Suppressor macrophage (primary cell): Measurements from ENCODE around the gene UBE2B.
"Not testable (repeated sequence)": the region's sequence is repeated elsewhere in the genome, so short reads cannot be mapped to it uniquely, and the experiment has no call there.

Experiments
- DNase-seq, 4 experiments: peaks; one replicate each; pipeline ENCODE4 v3.0.0-alpha.2; 2020 to 2022
- total RNA-seq, 17 experiments: gene quantifications; one replicate each; lab custom pipeline; 2026; ENCODE audit warnings: mixed read lengths in 6 of 17, inconsistent platforms in 3 of 17; lab: John Stamatoyannopoulos, UW

UBE2B gene
- 12.5 to 48.7 (median 26.4) reads per million in 17 experiments for total RNA-seq

DNA sequence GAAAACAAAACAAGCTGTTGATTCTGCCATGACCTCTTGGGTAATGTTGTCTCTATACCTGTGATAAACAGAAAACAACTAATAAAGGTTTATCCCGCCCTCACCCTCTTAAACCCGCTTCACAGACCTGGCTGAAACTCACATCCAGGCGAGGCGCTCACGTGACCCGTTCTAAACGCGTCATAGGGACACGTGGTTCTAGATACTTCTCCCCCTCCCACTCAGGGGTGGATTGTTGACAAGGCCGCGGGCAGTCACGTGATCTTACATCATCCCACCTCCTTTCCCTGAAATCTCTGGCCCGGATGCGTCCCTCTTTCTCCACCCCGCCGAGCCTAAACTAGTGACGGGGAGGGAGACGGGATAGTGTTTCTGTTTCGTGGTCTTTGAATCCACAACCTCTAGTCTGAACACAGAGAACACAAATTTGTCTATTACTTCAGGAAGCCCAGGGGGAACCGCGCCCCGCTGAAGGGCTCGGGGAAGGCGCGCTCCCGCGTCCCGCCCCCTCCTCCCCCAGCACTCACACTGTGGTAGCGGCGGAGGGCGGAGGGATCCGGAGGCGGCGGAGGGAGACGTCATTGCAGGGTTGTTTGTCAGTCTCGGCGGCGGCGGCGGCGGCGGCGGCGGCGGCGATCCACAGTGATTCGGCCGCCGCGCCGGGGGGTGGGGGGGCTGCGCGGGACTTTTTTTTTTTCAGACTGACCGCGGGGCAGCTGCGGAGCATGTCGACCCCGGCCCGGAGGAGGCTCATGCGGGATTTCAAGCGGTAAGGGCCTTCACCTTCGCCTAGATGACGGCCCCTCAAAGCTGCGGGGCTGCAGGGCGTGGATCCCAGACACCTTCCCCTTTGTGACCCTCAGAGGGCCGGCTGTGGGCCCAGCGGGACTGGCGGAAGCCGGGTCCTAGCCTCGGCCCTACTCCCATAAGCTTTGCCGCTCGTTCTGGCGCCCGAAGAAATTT lies at the start of gene UBE2B:
TSS of gene UBE2B (plus strand) at position 699 of the 963 bp plus-strand sequence. CDS start at position 726, 27 bp downstream.
- DNase-seq: peak; percentile 98 to 100 (median 98)

DNA sequence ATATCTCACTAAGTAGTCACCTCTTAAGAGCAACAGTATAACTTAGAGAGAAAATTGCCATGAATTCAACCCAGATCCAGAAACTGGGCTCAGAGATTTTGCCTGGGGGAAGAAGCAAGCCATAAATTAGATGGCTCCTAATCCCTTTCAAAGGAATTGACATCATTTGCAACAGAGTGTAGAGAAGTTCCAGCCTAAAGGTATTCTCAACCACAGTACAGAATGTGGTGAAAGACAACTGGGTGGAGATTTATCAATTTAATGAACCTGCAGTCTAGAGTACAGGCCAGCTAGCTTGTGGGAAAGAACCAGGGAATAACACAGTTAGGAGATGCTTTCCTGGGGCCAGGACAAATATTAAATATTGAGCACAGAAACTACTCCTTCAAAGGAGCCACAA lies 44.0 kb upstream of the UBE2B start:
- DNase-seq: no peak

DNA sequence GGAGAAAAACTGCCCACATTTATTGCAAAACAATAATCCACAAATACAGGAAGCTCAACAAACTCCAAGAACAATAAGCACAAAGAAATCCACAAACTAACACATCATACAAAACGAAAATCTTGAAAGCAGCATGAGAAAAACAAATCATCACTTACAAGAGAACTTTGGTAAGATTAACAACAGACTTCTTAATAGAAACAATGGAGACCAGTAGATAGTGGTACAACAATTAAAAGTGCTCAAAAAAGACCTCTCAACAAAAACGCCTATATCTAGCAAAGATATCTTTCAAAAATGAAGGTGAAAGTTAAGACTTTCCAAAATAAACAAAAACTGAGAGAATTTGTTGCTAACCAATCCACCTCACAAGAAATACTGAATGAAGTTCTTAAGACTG lies 42.8 kb upstream of the UBE2B start:
- DNase-seq: no peak

DNA sequence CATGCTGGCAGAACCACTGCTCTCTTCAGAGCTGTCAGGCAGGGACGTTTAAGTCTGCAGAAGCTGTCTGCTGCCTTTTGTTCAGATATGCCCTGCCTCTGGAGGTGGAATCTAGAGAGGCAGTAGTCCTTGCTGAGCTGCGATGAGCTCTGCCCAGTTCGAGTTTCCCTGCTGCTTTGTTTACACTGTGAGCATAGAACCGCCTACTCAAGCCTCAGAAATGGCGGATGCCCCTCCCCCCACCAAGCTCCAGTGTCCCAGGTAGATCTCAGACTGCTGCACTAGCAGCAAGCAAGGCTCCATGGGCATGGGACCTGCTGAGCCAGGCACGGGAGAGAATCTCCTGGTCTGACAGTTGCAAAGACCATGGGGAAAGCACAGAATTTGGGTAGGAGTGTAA lies 34.5 kb upstream of the UBE2B start:
- DNase-seq: not testable (repeated sequence)

DNA sequence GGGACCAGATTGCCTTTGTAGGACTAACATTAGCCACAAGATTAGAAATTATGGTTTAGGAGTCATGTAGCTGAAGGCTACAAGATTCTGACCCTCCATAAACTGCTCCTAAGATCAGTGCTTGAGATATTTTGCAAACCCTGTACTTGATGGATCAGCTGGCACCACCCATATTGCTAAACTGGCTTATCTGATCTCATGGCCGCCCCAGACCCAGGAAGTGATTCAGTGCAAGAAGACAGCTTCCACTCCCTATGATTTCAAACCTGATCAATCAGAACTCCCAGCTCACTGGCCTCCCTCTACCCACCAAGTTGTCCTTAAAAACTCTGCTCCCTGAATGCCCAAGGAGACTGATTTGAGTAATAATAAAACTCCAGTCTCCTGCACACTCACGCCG lies 27.9 kb upstream of the UBE2B start:
- not testable (repeated sequence) for DNase-seq

- not testable (repeated sequence) for DNase-seq
Measured at GRCh38 chr5:134345476-134345875, 25.9 kb upstream of the UBE2B start.

GRCh38 chr5:134345996-134346395 lies 25.4 kb upstream of the UBE2B start:
- DNase-seq: no peak

- DNase-seq: no peak
Measured at GRCh38 chr5:134349463-134349862, 21.9 kb upstream of the UBE2B start.

- no peak for DNase-seq
Measured at GRCh38 chr5:134355681-134356080, 15.7 kb upstream of the UBE2B start.

DNA sequence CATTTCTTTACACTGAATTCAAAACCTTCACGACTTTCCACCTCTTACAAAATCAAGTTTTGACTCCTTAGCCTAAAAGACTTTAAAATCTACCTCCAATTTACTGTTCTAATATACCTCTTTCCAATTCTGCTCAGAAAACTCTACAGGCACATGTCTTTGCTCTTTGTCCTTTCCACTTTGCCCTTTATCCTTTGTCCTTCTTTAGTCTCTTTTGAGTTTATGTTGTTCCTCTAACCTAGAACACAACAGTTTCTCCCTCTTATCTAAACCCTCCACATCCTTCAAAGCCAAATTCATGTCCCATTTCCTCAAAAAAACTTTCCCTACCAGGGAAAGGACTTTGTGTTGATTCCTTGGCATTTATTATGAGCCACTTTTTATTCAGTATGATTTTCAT lies 5.8 kb upstream of the UBE2B start:
- no peak for DNase-seq

DNA sequence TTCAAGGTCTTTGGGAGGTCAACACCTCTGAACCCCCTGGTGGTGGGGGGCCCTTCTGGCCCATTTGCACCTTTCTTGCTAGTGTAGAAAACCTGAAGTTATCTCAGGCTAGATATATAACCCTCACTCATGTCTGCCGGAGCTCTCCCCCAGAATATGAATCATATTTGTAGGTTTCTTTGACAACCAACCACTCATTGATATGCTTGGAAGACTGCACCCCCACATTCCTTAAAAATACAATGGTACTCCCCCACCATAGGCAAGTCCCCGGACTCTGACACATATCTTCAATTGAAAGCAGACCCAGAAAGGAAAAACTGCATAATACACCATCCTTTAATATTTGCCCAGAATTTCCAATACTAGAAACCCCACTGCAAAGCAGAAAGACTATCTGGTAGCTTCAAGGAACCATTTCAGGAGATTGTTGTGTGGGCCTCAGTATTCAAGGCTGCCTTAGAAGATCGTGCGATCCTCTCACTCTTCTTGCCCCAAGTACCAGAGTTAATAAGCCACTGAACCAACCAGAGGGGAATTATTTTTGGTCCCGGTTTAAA lies 978 bp upstream of the UBE2B start:
- DNase-seq: peak in 2 of 4 experiments; percentile 6 to 20

- DNase-seq: peak; percentile 52 to 70 (median 62)
Measured at GRCh38 chr5:134371834-134372340, 518 bp downstream of the UBE2B start.

GRCh38 chr5:134373633-134374032 lies 2.3 kb downstream of the UBE2B start:
- not testable (repeated sequence) for DNase-seq

GRCh38 chr5:134374232-134374631 lies 2.9 kb downstream of the UBE2B start:
- no peak for DNase-seq

- no peak for DNase-seq
Measured at GRCh38 chr5:134380346-134380745, 9.0 kb downstream of the UBE2B start.

DNA sequence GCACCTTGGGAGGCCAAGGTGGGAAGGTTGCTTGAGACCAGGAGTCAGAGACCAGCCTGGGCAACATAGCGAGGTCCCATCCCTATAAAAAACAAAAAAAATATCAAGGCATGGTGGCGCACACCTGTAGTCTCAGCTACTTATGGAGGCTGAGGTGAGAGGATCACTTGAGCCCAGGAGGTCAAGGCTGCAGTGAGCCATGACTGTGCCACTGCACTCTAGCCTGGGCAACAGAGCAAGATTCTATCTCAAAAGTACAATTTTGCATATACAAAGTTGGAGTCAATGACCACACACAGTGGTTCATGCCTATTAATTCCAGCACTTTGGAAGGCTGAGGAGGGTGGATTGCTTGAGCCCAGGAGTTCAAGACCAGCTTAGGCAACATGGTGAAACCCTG lies 10.8 kb downstream of the UBE2B start:
- not testable (repeated sequence) for DNase-seq

GRCh38 chr5:134383980-134384697 lies 12.8 kb downstream of the UBE2B start:
- no peak for DNase-seq

DNA sequence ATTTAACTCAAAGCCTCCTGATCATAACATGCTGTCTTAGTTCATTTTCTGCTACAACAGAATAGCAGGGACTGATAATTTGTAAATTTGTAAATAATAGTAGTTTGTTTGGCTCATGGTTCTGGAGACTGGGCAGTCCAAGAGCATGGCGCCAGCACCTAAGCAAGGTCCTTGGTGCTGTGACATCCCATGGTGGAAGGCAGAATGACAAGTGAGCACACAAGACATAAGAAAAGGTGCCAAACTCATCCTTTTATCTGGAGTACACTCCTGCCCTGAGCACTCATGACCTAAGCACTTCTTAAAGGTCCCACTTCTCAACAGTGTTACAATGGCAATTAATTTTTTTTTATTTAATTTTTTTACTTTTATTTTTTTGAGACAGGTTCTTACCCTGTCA lies 16.1 kb downstream of the UBE2B start:
- DNase-seq: no peak

GRCh38 chr5:134392301-134392700 lies 20.9 kb downstream of the UBE2B start:
- no peak for DNase-seq

DNA sequence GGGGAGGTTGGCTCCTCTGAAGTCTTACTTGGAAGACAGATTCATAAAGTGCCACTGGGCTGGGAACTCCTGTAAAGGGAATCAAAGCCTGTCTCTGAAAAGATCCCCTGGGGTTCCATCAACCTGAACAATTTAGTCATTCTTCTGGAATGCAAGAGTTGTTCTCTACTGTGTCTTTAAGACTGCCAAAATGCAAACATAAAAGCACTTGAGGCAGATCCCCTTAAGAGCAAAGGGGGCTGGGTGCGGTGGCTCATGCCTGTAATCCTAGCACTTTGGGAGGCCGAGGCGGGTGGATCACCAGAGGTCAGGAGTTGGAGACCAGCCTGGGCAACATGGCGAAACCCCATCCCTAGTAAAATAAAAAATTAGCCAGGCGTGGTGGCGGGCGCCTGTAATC lies 23.6 kb downstream of the UBE2B start:
- DNase-seq: no peak

- DNase-seq: no peak
Measured at GRCh38 chr5:134396274-134396673, 24.9 kb downstream of the UBE2B start.

- DNase-seq: no peak
Measured at GRCh38 chr5:134397196-134397595, 25.8 kb downstream of the UBE2B start.

- no peak for DNase-seq
Measured at GRCh38 chr5:134398609-134399155, 27.3 kb downstream of the UBE2B start.
